ENCODE results near the gene IGSF8. TPM values are rescaled to one million over a fixed set of nuclear protein-coding genes. Genes with fewer than 3 reads are reported as not detected.

Gene IGSF8
- polyA plus RNA-seq, 1 of the 3 experiments (the other 2 are of a cell fraction): 67.9 TPM

GRCh38 chr1:160078512-160079195 is 19.8 kb downstream of the IGSF8 start:
- Histone ChIP-seq H3K4me2 (no peak overlapping the region), H4K20me1 (ENCODE audit: insufficient read depth) (no peaks in the 10 kb centered on the region), H3F3A (replicated peaks; ENCODE audit: insufficient read depth) (no peaks in the 10 kb centered on the region), H3K9me3 (no peaks in the 10 kb centered on the region), H3K9me2 (no peaks in the 10 kb centered on the region), H2AFZ (ENCODE audit: low read depth) (no peak overlapping the region), H3K4me1 (ENCODE audit: control insufficient read depth in 1 of 2, insufficient read depth in 2 of 2, low read depth in 1 of 2, low read length in 1 of 2) (peaks cover 0 to 10% of the 10 kb centered on the region in 2 experiments; a peak in 1 of 4 replicates), H3K79me2 (ENCODE audit: insufficient read depth) (no peaks in the 10 kb centered on the region), H3K9ac (no peak overlapping the region), H3K27ac (ENCODE audit: low read depth in 2 of 2, low read length in 1 of 2) (no peak overlapping the region), H3K27me3 (ENCODE audit: insufficient read depth) (peaks cover 36% of the 10 kb centered on the region), H3K4me3 (ENCODE audit: low read depth in 2 of 2, low read length in 1 of 2) (no peak overlapping the region; a peak in 1 of 4 replicates), H3K36me3 (replicated peaks in 1 of 2; ENCODE audit: control insufficient read depth in 1 of 2, insufficient read depth in 2 of 2, low read length in 1 of 2) (no peaks in the 10 kb centered on the region)
- CTCF ChIA-PET: interaction anchor here (0.6 to 14.2 kb wide), 36 partner anchors 10 to 298 kb away, joined by 3 to 163 read pairs (median 5); partner anchors contain the start of genes IGSF8, KCNJ10, PIGM and SLAMF9
- TF ChIP-seq RFX5 (IDR thresholded peaks at IDR 0.05; ENCODE audit: low read length): no peak
- TF ChIP-seq, protein P1, sequence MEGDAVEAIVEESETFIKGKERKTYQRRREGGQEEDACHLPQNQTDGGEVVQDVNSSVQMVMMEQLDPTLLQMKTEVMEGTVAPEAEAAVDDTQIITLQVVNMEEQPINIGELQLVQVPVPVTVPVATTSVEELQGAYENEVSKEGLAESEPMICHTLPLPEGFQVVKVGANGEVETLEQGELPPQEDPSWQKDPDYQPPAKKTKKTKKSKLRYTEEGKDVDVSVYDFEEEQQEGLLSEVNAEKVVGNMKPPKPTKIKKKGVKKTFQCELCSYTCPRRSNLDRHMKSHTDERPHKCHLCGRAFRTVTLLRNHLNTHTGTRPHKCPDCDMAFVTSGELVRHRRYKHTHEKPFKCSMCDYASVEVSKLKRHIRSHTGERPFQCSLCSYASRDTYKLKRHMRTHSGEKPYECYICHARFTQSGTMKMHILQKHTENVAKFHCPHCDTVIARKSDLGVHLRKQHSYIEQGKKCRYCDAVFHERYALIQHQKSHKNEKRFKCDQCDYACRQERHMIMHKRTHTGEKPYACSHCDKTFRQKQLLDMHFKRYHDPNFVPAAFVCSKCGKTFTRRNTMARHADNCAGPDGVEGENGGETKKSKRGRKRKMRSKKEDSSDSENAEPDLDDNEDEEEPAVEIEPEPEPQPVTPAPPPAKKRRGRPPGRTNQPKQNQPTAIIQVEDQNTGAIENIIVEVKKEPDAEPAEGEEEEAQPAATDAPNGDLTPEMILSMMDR (IDR thresholded peaks at IDR 0.05): peak; percentile 79
- TF ChIP-seq RAD21 (IDR thresholded peaks at IDR 0.05; ENCODE audit: low read length): peak; percentile 54
- TF ChIP-seq SMC3 (IDR thresholded peaks at IDR 0.05; ENCODE audit: low read depth, low read length): peak; percentile 57
- TF ChIP-seq NFIC (IDR thresholded peaks at IDR 0.05; ENCODE audit: borderline replicate concordance): no peak
- TF ChIP-seq POLR2AphosphoS5 (IDR thresholded peaks at IDR 0.05; ENCODE audit: low read depth, low read length): no peak
- POLR2A ChIA-PET: interaction anchor here (1.2 kb wide), 1 partner anchor 289 kb away, joined by 3 read pairs; no protein-coding TSS in a partner anchor
- peak; percentile 68 for DNase-seq
- 15% methylated on average over 7 of the region's 8 CpGs for WGBS (ENCODE audit: low lambda C conversion rate)

GRCh38 chr1:160077486-160077885 is 20.9 kb downstream of the IGSF8 start:
- POLR2A ChIA-PET: interaction anchor here (1.2 kb wide), 1 partner anchor 290 kb away, joined by 3 read pairs; no protein-coding TSS in a partner anchor

More at GRCh38 chr1:160077486-160077885, 20.9 kb downstream of the IGSF8 start:
- Histone ChIP-seq H3K27ac (ENCODE audit: low read depth in 2 of 2, low read length in 1 of 2) (no peak overlapping the region), H3K36me3 (replicated peaks in 1 of 2; ENCODE audit: control insufficient read depth in 1 of 2, insufficient read depth in 2 of 2, low read length in 1 of 2) (no peaks in the 10 kb centered on the region), H2AFZ (ENCODE audit: low read depth) (no peak overlapping the region), H4K20me1 (ENCODE audit: insufficient read depth) (no peaks in the 10 kb centered on the region), H3K9ac (no peak overlapping the region), H3K4me1 (ENCODE audit: control insufficient read depth in 1 of 2, insufficient read depth in 2 of 2, low read depth in 1 of 2, low read length in 1 of 2) (peaks cover 0 to 10% of the 10 kb centered on the region in 2 experiments; a peak in 1 of 4 replicates), H3K4me2 (no peak overlapping the region), H3F3A (replicated peaks; ENCODE audit: insufficient read depth) (no peaks in the 10 kb centered on the region), H3K4me3 (ENCODE audit: low read depth in 2 of 2, low read length in 1 of 2) (no peak overlapping the region), H3K9me3 (no peaks in the 10 kb centered on the region), H3K79me2 (ENCODE audit: insufficient read depth) (no peaks in the 10 kb centered on the region), H3K27me3 (ENCODE audit: insufficient read depth) (peaks cover 30% of the 10 kb centered on the region), H3K9me2 (no peaks in the 10 kb centered on the region)
- no peak for DNase-seq
- TF ChIP-seq FOSL2 (IDR thresholded peaks at IDR 0.05; ENCODE audit: borderline replicate concordance, low read depth) (no peak), USF2 (IDR thresholded peaks at IDR 0.05; ENCODE audit: borderline replicate concordance, low read depth, low read length) (no peak), ELF1 (IDR thresholded peaks at IDR 0.05) (no peak), EZH2phosphoT487 (IDR thresholded peaks at IDR 0.05; ENCODE audit: borderline replicate concordance, low read depth) (no peak), CHD2 (IDR thresholded peaks at IDR 0.05; ENCODE audit: low read length, partially characterized antibody) (no peak)
- TF ChIP-seq, protein P2, sequence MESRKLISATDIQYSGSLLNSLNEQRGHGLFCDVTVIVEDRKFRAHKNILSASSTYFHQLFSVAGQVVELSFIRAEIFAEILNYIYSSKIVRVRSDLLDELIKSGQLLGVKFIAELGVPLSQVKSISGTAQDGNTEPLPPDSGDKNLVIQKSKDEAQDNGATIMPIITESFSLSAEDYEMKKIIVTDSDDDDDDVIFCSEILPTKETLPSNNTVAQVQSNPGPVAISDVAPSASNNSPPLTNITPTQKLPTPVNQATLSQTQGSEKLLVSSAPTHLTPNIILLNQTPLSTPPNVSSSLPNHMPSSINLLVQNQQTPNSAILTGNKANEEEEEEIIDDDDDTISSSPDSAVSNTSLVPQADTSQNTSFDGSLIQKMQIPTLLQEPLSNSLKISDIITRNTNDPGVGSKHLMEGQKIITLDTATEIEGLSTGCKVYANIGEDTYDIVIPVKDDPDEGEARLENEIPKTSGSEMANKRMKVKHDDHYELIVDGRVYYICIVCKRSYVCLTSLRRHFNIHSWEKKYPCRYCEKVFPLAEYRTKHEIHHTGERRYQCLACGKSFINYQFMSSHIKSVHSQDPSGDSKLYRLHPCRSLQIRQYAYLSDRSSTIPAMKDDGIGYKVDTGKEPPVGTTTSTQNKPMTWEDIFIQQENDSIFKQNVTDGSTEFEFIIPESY (IDR thresholded peaks at IDR 0.05; ENCODE audit: borderline replicate concordance, low read depth): no peak
- CTCF ChIA-PET: interaction anchor here (0.8 to 14.2 kb wide), 17 partner anchors 9 to 214 kb away, joined by 3 to 163 read pairs (median 10); partner anchors contain the start of genes IGSF8, KCNJ10 and PIGM

Data from SK-N-SH (cell line).